GM21619 (cell line): Measurements from ENCODE around the gene ZNF385B.

Source experiments
- ATAC-seq: cut with Tn5 transposase; IDR thresholded peaks from one replicate; pipeline ENCODE4 v1.9.1; 2021; ENCODE audit not compliant: unreplicated experiment

ZNF385B gene

GRCh38 chr2:179593323-179593722 is 268.1 kb downstream of the ZNF385B start:
- ATAC-seq: no peak

GRCh38 chr2:179592167-179592936 is 269.1 kb downstream of the ZNF385B start:
- no peak for ATAC-seq

GRCh38 chr2:179591690-179592089 is 269.7 kb downstream of the ZNF385B start:
- no peak for ATAC-seq

GRCh38 chr2:179588486-179589145 is 272.8 kb downstream of the ZNF385B start:
- ATAC-seq: no peak

- ATAC-seq: no peak
Measured at GRCh38 chr2:179584760-179585159, 276.7 kb downstream of the ZNF385B start.

- no peak for ATAC-seq
Measured at GRCh38 chr2:179581605-179582004, 279.8 kb downstream of the ZNF385B start.

GRCh38 chr2:179580378-179581146 is 280.9 kb downstream of the ZNF385B start:
- ATAC-seq: no peak

- ATAC-seq: no peak
Measured at GRCh38 chr2:179579800-179580199, 281.6 kb downstream of the ZNF385B start.

- no peak for ATAC-seq
Measured at GRCh38 chr2:179578171-179578916, 283.1 kb downstream of the ZNF385B start.

GRCh38 chr2:179574061-179574519 is 287.3 kb downstream of the ZNF385B start:
- ATAC-seq: no peak

- no peak for ATAC-seq
Measured at GRCh38 chr2:179572544-179572943, 288.9 kb downstream of the ZNF385B start.

- ATAC-seq: no peak
Measured at GRCh38 chr2:179571721-179572120, 289.7 kb downstream of the ZNF385B start.

GRCh38 chr2:179571252-179571651 is 290.2 kb downstream of the ZNF385B start:
- no peak for ATAC-seq

GRCh38 chr2:179569831-179570233 is 291.6 kb downstream of the ZNF385B start:
- ATAC-seq: no peak

- no peak for ATAC-seq
Measured at GRCh38 chr2:179565807-179566206, 295.6 kb downstream of the ZNF385B start.

GRCh38 chr2:179562330-179562885 is 299.0 kb downstream of the ZNF385B start:
- no peak for ATAC-seq

- no peak for ATAC-seq
Measured at GRCh38 chr2:179561702-179562101, 299.7 kb downstream of the ZNF385B start.

GRCh38 chr2:179560257-179560735 is 301.1 kb downstream of the ZNF385B start:
- no peak for ATAC-seq

- ATAC-seq: no peak
Measured at GRCh38 chr2:179559108-179559806, 302.2 kb downstream of the ZNF385B start.
